GDM1 (cell line): ENCODE measurements around the gene SH3BP5.
"Not testable (repeated sequence)": the region's sequence is repeated elsewhere in the genome, so short reads cannot be mapped to it uniquely, and the experiment has no call there.

Experiments used
- DNase-seq: peaks from one replicate; lab custom pipeline; 2025; lab: John Stamatoyannopoulos, UW

SH3BP5 gene, protein sequence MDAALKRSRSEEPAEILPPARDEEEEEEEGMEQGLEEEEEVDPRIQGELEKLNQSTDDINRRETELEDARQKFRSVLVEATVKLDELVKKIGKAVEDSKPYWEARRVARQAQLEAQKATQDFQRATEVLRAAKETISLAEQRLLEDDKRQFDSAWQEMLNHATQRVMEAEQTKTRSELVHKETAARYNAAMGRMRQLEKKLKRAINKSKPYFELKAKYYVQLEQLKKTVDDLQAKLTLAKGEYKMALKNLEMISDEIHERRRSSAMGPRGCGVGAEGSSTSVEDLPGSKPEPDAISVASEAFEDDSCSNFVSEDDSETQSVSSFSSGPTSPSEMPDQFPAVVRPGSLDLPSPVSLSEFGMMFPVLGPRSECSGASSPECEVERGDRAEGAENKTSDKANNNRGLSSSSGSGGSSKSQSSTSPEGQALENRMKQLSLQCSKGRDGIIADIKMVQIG

DNA sequence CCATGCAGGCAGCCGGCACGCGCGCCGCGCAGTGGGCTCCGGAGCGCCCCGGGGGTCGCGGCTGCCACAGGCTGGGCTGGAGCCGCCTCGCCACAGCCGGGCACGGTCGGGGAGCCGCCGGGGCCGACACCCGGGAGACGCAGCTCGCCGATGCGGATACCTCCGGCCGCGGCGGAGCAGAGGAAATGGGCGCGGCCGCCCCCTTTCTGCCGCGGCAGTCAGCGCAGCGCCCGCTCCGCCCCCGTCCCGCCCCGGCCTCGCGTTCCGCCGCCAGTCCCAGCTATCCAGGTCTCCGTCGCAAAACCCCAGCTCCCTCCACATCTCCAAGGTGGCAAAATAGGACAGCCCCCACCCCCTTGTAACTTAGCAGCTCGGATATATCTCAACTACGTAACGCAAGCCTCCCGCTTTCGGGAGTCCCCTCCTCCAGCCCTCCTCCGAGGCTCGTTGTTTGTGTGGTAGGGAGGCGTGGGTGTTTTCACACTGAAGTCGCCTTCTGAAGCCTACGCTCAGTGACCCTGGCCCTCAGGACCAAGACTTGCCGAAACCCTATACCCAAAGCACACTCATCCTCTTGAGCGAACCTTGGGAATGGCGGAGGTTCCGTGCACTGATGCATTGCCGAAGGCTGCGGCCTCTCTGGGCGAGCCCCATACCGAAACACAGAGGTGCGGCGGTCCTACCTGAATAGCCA is at the start of gene SH3BP5:
Gene SH3BP5, minus strand, starts transcription at position 182 of the 694 bp plus-strand sequence. Its CDS starts 178 bp downstream, at position 4.
- DNase-seq, result peak; percentile 14

DNA sequence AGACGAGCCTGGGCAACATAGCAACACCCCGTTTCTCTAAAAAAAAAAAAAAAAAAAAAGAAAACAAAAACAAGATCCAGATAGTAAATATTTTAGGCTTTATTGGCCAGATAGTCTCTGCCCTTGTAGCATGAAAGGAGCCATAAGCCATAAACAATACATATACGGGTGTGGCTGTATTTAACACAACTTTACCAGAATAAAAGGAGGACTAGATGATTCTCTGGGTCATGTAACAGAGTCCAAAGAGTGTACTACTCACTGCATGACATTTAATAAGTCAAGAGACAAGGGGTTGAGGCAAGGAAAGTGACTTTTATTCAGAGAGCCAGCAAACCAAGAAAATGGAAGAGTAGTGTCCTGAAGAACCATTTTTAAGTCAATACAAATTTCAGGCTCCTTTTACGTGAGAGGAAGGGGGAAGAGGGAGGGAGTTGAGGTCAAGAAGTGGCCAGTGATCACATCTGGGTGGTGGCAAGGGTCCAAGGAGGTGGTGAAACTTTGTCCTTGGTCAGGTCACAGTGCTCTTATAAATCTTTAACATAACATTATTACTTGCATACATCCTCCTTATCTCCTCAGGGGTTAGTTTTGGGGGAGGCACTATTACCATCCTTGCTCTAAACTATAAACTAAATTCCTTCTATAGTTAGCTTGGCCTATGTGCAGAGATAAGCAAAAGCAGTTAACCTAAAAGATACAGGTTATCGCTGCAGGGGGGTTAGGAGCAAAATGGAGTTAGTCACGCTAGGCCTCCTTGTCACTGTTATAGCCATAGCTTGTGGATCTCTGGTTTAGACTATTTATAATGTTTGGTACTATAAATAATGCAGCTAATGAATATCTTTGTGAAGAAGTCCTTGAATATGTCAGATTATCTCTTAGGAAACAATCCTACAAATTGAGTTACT is 48.8 kb upstream of the SH3BP5 start:
- no peak for DNase-seq

DNA sequence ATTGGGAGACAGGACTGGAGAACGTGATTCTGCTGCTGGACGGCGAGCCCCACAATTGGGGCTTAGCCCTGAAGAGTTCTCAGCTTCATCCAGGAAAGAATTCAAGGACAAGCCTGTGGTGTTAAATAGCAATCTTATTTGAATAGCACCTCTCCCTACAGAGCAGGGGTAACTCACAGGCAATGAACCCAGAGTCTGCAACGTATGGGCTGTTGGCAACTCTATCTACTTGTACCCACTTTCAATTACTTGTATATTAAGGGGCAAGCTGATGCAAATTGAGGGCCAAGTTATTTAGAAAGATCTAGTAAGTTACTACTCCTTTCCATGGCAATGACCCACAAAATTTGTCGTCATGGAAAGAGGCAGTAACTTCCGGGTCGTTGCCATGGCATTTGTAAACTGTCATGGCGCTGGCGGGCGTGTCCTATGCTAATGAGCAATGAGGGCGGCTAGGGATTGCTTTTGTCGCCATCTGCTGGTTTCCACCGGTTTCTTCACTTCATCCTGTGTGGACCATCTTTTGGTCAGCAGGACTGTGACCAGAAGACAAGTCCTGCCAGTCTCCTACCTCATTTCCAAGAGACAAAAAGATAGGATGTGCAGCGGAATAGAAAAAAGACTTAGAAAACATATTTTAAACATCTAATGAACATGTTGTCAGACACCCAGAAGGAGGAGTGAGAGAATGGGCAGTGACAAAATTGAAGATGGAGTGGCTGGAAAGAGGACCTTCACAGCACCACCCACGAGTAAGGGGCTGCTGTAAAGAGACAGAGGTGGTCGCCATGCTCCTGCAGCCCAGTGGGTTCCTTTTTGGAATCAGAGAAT is 45.8 kb upstream of the SH3BP5 start:
- DNase-seq, result peak; percentile 72

DNA sequence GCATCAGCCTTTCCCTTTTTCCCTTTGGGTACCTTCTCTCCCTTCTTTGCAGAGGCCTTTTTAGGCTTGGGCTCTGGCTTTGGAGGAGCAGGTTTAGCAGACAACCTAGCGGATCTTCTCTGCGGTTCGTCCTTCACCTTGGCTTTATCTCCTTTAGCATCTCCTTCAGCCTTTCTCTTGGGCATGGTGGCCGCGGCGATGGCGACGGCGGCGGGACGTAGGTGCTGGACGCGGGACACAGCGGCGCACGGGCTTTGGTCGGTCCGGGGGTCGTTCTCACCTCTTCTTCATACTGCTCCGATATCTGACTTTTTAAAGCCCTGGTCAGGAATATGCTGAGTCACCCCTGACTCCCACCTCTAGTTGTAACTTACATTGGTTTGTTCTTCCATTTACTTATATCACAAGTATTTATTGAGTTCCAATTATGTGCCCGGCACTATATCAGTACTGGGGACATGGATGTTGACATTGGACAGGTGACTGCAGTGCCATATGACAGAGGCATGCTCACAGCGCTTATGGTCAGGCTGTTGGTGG is 43.1 kb upstream of the SH3BP5 start:
- no peak for DNase-seq

DNA sequence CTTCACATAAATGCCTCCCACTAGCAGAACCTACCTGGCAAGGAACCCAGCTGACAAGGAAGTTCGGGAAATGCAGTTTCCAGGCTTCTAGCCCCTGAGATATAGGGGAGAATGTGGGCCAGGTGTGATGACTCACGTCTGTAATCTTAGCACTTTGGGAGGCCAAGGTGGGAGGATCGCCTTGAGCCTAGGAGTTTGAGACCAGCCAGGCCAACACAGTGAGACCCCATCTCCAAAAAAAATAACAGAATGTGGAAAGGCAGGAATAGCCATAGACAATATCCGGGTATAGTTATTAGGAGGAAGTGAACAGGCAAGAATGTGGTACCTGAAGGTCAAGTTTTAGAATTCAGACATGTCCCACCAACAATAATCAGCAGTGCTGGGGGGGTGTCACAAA is 40.5 kb upstream of the SH3BP5 start:
- DNase-seq, result no peak

DNA sequence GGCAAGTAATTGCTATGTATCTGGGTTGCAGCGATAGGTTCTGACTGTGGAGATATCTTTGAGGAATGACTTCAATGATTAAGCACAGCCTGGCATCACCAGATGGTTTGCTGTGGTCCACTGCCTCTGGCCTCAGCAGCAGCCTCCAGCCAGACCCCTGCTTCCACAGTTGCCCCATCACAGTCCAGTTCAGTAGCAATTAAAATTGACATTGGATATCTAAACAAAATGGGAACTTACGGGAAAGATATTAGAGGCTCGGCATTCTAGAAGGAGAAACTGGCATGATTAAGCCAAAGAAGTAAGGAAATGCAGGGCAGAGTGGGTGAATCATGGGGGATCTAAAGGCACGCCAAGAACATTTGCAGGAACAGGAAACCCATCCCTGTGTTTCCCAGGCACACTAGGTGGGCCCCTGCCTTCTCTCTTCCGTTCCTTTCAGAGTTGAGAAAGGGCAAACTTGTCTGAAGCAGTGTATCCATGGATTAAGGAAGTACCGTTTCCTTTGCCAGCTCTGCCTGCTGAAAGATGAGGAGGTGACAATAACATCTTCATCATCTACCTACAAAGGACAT is 36.3 kb upstream of the SH3BP5 start:
- DNase-seq, result no peak

DNA sequence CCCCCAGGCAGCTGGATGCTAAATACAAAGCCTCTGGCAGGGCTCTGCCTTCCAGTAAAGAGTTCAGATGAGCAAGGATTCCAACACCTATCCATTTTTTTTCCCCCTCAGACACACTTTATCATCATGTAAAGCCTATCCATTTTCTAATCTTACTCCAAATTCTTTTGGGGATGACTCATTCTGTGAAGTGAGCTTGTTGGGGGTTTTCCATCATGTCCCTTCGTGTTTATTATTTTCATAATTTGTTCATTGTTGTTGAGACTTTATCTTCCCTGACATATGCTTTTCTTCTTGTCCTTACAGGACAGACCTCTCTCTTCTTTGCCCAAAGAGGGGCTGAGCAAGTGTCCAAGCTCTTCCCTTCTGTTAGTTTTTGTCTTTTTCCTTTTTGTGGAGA is 34.7 kb upstream of the SH3BP5 start:
- DNase-seq, result no peak

DNA sequence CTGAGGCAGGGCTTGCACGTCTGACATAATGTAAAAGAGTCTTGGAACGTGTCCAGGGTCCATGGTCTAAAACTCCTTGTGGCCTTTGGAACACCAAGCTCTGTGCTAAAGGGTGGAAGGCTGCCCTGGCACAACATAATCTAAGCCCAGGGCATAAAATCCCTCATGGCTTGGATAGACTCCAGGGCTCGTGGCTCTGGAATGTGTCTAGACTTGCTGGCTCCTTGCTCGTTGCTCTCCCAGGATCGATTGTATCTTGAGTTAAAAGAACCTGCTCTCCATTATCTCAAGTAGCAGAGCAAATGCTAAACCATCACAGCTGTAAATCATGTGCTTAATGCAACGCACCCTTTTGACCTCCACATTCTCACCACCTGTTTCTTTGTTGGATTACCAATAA is 31.7 kb upstream of the SH3BP5 start:
- not testable (repeated sequence) for DNase-seq

DNA sequence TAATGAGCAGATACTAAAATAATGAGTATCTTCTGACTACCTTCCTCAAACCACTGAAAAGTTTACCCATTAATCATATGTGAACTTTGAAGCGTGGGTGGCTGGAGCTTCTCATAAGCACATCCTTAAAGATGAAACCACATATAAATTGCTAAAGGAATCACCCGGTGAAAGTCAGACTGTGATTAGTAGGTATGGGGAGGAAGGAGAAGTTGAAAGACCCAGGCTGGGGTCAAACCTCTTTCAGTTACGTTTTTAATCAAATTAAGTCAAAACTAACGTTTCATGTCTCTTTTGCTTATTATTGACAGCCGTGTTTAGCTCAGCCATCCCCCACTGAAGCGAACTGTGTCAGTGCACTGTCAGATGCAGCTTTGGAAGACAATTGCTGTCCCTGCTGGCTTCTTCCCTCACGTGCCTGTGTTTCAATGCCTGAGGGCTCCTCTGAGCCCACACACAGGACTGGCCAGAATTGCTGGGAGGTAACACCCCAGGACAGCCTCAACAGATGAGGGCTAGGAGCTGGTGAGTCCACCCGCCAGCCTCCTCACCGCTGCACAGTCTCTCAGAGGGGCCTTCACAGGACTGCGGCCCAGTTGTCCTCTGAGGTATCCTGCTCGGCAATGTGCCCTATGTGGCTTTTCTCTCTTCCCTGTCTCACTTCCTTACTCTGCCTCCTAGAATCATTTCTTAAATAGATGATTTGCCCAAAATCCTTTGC is 29.3 kb upstream of the SH3BP5 start:
- DNase-seq, result no peak

DNA sequence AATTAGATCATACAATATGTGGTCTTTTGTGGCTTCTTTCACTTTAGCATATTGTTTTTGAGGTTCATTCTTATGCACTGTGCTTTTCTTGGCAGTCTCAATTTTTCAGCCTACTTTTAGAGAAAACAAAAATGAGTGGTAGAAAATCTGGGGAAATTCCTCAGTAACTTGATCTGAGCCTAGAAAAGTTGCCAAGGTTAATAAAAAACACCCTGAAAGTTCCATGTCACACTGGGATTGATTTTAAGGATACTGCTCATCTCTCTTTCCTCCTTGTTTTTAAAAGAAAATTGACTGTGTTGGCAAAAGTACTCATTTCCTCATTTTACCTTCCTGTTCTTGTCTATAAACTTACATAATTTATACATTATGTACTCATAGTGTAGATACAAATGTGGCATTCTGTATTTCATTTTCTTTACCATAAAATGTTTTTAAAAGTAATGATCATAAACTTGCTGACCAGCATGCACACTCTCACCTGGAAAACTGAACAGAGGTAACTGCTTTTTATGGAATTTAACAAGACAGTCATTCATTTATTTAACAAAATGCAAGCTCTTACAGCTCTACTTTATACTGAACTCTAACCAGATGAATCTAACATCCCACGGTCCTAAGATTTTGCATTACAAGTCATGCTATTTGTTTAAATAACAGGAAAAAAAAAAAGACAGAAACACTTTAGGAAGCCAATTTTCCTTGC is 28.6 kb upstream of the SH3BP5 start:
- DNase-seq, result no peak

DNA sequence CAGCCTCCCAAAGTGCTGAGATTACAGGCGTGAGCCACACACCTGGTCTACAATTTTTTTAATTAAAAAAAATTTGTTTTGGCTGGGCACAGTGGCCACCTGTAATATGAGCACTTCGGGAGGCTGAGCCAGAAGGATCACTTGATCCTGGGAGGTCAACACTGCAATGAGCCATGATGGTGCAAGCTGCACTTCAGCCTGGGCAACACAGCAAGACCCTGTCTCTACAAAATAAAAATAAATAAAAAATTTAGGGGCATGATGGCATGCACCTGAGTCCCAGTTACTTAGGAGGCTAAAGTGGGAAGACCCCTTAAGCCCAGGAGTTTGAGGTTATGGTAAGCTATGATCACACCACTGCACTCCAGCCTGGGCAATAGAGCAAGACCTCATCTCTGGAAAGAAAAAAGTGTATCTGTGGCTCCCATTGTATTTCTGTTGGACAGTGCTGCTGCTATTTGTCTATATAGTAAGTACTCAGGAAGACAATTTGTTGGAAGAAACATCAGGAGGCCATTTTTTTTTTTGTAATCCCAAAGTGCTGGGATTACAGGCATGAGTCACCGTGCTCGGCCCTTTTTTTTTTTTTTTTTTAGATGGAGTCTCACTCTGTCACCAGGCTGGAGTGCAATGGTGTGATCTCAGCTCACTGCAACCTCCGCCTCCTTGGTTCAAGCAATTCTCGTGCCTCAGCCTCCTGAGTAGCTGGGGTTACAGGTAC is 27.5 kb upstream of the SH3BP5 start:
- no peak for DNase-seq

DNA sequence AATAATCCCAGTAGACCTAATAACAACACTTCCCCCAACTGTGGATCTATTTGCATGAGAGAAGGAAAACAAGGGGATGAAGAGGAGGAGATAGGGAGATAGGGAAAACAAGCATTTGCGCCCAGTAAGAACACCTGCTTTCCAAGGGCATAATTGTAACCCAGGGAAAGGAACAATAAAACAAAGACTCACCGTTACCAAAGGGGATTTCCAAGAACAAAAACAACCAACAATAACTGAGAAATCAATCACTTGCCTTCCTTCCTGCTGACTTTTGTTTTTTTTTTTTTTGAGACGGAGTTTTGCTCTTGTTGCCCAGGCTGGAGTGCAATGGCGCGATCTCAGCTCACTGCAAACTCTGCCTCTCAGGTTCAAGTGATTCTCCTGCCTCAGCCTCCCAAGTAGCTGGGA is 24.3 kb upstream of the SH3BP5 start:
- DNase-seq, result not testable (repeated sequence)

DNA sequence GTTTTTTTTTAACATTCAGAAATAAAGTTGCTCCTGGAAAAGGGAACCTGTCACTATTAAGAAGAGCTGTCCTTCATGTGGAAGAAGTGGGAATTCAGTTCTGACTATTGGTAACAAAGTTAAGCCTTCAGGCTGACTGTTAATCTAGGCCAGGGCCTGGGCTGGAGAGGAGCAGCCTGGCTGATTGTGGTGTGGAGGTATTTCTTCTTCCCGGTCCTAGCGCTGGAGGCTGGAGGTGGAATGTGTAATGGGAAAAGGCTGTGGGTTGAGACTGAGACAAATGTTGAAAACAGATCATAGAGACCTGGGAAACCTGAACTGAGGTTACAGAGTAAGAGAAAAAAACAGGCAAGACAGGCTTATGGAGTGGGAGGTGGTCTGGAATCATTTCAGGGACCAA is 23.8 kb upstream of the SH3BP5 start:
- no peak for DNase-seq

DNA sequence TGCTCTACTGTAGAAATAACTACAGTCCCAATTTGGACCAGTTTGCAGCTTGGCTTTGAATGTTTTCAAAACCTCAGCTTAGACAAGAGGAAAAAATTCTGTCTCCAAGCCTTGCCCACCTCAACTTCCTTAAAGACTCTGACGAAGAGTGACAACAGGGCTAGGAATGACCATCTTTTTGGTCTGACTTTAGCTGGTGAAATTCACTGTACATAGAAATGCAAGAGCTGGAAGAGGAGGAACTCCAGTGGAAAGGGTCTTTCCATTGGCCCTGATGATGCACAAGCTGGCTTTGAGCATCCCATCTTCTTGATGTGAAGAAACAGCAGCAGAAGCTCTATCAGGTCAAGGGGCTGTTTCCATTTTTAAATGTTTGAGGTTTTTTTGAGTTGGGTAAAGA is 22.7 kb upstream of the SH3BP5 start:
- DNase-seq, result no peak

DNA sequence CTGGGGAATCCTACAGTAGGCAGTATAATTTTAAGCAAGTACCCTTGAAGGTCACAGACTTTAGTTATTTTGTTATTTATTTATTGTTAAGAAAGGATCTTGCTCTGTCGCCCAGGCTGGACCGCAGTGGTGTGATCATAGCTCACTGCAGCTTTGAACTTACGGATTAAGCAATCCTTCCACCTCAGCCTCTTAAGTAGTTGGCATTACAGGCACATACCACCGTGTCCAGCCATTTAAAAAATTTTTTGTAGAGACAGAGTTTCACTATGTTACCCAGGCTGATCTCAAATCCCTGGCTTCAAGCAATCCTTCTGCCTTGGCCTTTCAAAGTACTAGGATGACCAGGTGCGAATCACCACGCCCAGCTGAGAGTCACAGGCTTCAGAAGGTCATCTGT is 22.1 kb upstream of the SH3BP5 start:
- DNase-seq, result no peak

DNA sequence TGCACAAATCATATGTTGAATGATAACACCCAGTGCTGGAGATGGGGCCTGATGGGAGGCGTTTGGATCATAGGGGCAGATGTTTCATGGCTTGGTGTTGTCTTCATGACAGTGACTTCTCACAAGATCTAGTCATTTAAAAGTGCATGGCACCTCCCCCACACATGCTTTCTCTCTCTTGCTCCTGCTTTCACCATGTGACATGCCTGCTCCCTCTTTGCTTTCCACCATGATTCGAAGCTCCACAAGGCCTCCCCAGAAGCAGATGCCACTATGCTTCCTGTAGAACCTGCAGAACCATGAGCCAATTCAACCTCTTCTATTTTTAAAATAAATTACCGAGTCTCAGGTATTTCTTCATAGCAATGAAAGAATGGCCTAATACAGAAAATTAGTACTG is 17.8 kb upstream of the SH3BP5 start:
- DNase-seq, result no peak

DNA sequence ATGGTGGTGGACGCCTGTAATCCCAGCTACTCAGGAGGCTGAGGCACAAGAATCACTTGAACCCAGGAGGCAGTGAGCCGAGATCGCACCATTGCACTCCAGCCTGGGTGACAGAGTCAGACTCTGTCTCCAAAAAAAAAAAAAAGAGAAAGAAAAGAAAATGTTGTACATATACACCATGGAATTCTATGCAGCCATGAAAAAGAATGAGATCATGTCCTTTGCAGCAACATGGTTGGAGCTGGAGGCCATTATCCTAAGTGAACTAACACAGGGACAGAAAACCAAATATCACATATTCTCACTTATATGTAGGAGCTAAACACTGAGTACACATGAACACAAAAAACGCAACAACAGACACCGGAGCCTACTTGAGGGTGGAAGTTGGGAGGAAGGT is 17.1 kb upstream of the SH3BP5 start:
- not testable (repeated sequence) for DNase-seq

DNA sequence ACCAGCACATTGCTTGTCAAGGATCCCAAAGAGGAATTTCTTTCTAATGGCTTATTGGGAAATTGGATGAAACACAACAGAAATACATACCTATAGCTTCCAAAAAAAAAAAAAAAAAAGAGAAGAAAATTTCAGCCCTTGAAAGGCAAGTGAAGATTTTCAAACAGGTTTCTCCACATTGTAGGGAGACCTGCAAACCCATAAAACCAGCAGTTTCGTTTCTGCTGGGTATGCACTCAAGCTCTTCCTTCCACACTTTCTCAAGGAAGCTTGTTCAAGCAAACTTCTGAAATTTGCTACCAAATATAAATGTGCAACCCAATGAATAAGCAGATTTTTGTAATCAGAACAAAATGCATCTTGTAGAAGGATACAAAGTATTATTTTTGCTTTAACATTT is 15.9 kb upstream of the SH3BP5 start:
- no peak for DNase-seq

DNA sequence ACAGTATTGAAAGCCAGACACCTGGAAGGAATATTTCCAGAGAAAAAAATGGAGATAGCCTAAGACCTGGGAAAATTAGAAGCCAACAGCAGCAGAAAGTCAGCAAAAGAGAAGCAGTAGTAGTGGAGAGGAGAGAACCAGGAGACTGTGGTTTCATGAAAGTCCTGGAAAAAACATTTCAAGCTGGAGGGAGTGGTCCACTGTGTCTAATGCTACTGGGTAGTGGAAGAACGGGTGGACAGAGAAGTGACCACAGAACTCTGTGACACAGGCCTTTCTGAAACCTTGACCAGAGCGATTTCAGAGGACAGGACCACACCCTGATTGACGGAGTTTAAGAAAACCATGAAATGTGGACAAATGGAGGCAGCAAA is 15.3 kb upstream of the SH3BP5 start:
- DNase-seq, result no peak
